GM18499 (cell line): ENCODE data around the gene TUBB4B.
A peak's percentile ranks its signal among the peaks of the same experiment; 100 is the strongest.

ENCODE experiments used
- ATAC-seq: cut with Tn5 transposase; IDR thresholded peaks from one replicate; pipeline ENCODE4 v1.9.1; 2021; ENCODE audit warnings: moderate number of reproducible peaks; ENCODE audit not compliant: insufficient read depth, unreplicated experiment

TUBB4B gene

GRCh38 chr9:137240841-137241489, at the start of gene TUBB4B:
TSS of gene TUBB4B (plus strand) at chr9:137241287. CDS start at chr9:137241361, 74 bp downstream.
- ATAC-seq, result peak; percentile 73

- ATAC-seq, result no peak
These were observed 49.2 kb upstream of the TUBB4B start for GRCh38 chr9:137191691-137192447.

- ATAC-seq, result no peak
These were observed 48.7 kb upstream of the TUBB4B start for GRCh38 chr9:137192448-137192780.

- no peak for ATAC-seq
These were observed 48.2 kb upstream of the TUBB4B start for GRCh38 chr9:137192859-137193258.

GRCh38 chr9:137193771-137194170, 47.3 kb upstream of the TUBB4B start:
- no peak for ATAC-seq

- no peak for ATAC-seq
These were observed 46.7 kb upstream of the TUBB4B start for GRCh38 chr9:137194388-137194787.

- ATAC-seq, result no peak
These were observed 46.2 kb upstream of the TUBB4B start for GRCh38 chr9:137194909-137195308.

GRCh38 chr9:137195525-137196220, 45.4 kb upstream of the TUBB4B start:
- ATAC-seq, result no peak

GRCh38 chr9:137198051-137198901, 42.8 kb upstream of the TUBB4B start:
- ATAC-seq, result no peak

- no peak for ATAC-seq
These were observed 42.2 kb upstream of the TUBB4B start for GRCh38 chr9:137198902-137199283.

- ATAC-seq, result no peak
These were observed 41.5 kb upstream of the TUBB4B start for GRCh38 chr9:137199411-137200121.

- peak; percentile 82 for ATAC-seq
These were observed 40.5 kb upstream of the TUBB4B start, which contains the start of gene TPRN for GRCh38 chr9:137200311-137201204. TSS of gene TPRN (minus strand) at chr9:137200741. CDS start at chr9:137200711, 30 bp downstream.

- ATAC-seq, result no peak
These were observed 39.8 kb upstream of the TUBB4B start for GRCh38 chr9:137201205-137201868.

- no peak for ATAC-seq
These were observed 38.1 kb upstream of the TUBB4B start for GRCh38 chr9:137202966-137203365.

- ATAC-seq, result no peak
These were observed 36.4 kb upstream of the TUBB4B start for GRCh38 chr9:137204731-137205125.

GRCh38 chr9:137205126-137206069, 35.7 kb upstream of the TUBB4B start, which contains the start of the genes NDOR1 and TMEM203:
TSS of gene NDOR1 (plus strand) at chr9:137205700. CDS start at chr9:137205778, 78 bp downstream.
TSS of gene TMEM203 (minus strand) at chr9:137205648. CDS start at chr9:137205414, 234 bp downstream.
- no peak for ATAC-seq

GRCh38 chr9:137206602-137207001, 34.5 kb upstream of the TUBB4B start:
- ATAC-seq, result no peak
